ENCODE data around the gene PLCB4.

PLCB4 gene

DNA sequence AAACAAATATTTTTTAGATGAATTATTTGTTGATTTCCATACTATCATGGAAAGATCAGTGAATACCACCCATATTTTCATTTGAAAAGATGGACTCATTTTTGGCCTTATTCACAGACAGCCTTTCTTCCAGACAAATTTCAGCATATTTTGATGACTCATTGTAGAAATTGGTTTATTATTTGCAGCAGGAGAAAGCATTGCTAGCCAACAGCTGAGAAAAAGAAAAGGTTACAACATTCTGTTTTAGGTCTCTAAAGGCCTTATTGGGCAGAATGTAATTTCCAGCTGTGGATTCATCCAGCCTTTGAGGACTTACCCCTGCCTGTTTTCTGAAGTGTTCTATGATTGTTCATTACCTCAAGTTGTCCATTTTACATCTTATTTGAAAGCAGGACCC, 201.9 kb downstream of the PLCB4 start:
- no peak for DNase-seq (ENCODE audit: low read depth)

DNA sequence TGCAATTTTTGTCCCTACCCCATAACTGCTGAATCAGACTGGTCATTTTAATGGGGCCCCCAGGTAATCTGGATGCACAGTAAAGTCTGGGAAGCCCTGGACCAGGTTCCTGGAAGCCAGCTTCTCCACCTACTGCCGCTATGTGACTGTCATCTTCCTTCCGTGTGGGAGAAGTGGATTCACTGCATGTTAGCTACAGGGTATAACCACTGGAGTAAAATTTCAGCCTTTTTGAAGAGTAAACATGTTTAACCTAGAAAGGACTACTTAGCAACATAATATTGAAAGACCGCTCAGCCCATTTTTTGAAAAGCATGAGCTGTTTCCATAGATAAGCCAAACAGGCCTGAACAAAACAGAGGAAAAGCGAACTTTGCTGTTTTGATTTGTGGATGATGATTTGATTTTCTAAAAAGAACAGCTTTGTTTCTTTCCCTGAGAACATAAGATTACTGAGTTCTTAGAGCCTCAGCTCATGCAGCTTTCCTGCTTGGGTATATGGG, 208.1 kb downstream of the PLCB4 start:
- DNase-seq (ENCODE audit: low read depth): no peak

GRCh38 chr20:9279918-9280401, 211.1 kb downstream of the PLCB4 start:
- DNase-seq (ENCODE audit: low read depth): no peak

DNA sequence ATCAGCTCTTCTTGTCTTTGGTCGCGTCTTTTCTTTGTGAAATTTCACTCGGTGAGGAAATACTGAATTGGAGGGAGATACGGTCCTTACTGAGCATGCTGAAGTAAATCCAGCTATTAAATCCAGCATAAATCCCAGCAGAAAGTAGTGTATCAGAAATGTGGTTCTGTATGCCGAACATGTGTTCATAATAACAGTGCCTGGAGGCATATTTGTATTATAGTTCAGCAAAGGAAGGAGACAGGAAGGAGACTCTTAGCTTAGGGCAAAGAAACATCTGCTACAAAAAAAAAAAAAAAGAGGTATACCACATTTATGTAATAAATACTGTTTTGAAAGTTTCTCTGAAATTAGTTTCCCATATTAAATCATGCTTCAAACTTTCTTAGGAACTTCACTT, 211.8 kb downstream of the PLCB4 start:
- no peak for DNase-seq (ENCODE audit: low read depth)

- no peak for DNase-seq (ENCODE audit: low read depth)
These were observed 212.9 kb downstream of the PLCB4 start for GRCh38 chr20:9281803-9282202.

DNA sequence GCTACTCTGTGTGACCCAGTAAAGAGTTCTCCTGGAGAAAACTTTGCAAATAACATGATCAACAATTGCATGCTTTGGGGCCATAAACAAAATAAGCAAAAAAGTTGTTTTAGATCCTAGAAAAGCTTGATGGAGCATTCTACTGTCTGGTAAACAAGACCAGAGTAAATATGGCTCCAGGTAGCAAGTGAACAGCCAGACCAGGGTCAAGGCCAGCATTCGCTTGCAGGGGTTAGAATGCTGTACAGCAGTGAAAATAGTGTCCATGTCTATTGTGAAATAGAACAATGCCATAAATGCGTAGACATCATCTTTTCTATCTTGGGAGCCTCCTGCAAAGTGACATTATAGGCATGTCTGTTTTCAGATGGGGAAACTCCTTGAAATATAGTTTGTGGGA, 216.7 kb downstream of the PLCB4 start:
- no peak for DNase-seq (ENCODE audit: low read depth)

DNA sequence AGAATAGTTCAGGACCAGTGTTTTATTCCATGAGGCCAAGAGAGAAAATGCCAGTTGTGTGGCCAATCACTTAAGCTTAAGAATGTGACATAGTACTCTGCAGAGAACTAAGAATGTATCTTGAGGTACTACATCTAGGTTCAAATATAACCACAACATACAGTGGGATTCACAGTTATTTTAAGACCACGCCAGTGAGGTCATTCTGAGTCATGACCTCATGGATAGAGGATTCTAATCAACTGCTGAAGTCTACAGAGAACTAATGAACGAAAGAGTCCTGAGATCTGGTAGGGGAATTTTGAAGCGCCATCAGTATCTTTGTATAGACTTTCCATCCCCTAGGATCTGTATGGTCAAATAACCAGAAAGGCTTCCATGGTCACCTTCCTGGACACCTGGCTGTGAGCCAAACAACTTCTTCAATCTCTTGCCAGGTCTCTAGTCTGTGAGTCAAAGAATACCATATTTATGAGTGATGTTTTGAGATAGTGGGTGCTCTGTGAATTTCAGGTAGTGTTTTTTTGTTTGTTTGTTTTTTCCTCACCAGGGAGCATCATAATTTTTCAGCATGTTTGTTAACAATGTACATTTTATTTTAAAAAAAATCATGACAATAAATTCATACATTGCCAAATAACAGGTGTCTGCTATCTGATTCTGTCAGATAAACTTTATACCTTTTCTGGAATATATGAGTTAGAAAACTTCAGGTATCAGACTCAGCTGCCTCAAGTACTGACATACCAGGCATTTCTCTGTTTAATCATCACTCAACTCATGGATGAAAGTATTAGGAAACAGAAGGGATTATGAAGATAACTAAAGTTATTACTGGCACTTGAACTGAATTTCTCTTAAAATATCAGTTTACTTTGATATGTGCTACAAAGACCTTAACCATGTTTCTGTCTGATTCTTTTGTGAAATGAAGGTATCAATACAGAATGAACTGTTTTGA, 217.9 kb downstream of the PLCB4 start:
- no peak for DNase-seq (ENCODE audit: low read depth)

GRCh38 chr20:9287826-9288225, 218.9 kb downstream of the PLCB4 start:
- DNase-seq (ENCODE audit: low read depth): no peak

- DNase-seq (ENCODE audit: low read depth): no peak
These were observed 221.4 kb downstream of the PLCB4 start for GRCh38 chr20:9290331-9290730.

DNA sequence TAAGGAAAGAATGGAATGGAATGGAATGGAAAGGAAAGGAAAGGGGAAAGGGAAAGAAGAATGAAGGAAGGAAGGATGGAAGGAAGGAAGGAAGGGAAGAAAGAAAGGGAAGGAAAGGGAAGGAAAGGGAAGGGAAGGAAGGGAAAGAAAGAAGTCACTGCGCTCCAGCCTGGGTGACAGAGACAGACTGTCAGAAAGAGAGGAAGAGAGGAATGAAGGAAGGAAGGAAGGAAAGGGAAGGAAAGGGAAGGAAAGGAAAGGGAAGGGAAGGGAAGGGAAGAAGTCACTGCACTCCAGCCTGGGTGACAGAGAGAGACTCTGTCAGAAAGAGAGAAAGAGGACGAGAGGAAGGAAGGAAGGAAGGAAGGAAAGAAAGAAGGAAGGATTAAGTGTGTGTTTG, 224.3 kb downstream of the PLCB4 start:
- DNase-seq (ENCODE audit: low read depth): no peak

DNA sequence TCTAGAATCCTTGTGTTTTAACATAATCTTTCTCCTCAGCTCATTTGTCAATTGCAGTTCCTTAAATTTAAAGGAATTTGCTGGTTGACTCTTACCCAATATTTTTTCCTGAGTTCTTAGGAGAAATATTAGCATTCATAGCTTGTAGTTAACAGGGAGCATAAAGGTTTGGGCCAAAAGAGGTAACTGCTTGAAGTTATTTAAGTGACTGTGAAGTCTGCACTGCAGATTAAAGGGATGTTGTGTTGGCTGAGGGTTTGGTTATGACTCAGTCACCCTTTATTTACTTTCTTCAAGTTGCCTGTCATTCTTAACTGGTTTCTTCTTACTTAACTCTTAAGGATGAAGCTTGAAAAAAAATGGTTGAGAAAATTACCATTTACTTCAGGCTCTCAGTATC, 225.2 kb downstream of the PLCB4 start:
- no peak for DNase-seq (ENCODE audit: low read depth)

GRCh38 chr20:9298906-9299305, 230.0 kb downstream of the PLCB4 start:
- DNase-seq (ENCODE audit: low read depth): no peak

DNA sequence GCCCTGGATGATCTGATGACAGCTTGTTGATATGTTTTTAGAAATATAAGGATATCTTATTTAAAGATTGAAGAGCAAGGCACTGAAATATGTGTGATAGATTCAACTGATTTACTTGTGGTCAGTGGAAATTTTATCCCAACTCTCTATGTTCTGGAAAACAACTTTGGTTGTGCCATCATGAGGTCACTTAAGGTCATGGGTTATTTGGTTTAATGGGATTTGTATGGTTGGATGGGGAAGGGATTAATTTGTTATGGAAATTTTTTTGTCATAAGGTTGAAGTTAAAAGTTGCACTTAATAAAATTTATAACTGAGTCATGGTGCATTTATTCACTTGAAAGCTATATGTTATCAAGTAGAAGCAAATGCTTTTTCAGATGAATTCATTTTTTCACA, 231.2 kb downstream of the PLCB4 start:
- DNase-seq (ENCODE audit: low read depth): no peak

GRCh38 chr20:9300534-9300933, 231.6 kb downstream of the PLCB4 start:
- no peak for DNase-seq (ENCODE audit: low read depth)

GRCh38 chr20:9301129-9302090, 232.5 kb downstream of the PLCB4 start:
- no peak for DNase-seq (ENCODE audit: low read depth)

DNA sequence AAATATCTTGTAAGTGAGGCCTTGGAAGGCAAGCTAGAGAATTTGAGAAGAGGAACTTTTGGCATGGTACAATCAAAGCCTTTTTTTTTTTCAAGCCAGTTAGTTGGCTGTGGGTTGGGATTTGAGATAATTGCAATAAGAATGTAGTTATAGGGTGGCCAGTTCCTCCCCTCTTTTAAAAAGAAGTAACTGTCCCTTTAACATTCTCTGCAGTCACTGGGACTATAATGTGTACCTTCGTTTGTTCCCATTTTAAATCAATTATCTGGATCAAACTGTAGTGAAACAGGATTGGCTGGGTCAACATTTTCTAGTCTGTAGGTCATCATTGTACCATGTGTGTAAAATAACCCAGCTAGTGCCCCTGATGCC, 233.2 kb downstream of the PLCB4 start:
- no peak for DNase-seq (ENCODE audit: low read depth)

DNA sequence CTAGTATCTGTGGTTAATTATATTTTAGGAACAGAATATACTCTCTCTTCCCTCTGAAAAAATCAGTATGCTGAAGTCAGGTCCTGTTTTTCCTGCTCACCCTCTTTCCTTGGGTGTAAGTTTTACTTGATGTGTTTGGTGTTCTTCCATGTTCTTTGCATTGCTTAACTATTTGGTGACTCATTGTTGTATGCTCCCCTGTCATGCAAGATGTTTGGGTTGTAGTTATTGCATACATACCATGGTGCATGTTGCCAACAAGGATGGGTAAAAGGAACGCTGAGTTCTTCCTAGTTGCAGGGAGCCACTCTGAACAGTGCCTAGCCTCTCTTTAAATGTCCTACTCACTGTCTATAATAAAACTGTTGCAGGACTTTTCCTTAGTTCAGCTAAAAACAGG, 237.6 kb downstream of the PLCB4 start:
- no peak for DNase-seq (ENCODE audit: low read depth)

DNA sequence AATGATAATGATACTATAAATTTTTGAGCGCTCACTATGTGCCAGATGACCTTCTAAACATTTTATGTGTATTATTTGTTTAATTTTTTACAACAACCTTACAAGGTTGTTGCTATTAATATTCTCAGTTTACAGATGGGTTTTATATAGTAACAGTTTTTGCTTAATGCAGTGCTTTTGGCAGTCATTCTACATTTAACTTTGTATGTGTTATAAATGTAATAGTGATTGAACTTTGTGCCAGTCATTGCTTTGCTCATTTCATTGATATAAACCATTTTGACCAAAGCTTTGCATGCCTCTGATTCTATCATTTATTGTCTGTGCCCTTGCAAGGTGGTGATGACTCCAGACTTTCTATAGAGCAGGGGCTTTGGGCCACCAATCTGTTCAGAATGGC, 239.2 kb downstream of the PLCB4 start:
- no peak for DNase-seq (ENCODE audit: low read depth)

DNA sequence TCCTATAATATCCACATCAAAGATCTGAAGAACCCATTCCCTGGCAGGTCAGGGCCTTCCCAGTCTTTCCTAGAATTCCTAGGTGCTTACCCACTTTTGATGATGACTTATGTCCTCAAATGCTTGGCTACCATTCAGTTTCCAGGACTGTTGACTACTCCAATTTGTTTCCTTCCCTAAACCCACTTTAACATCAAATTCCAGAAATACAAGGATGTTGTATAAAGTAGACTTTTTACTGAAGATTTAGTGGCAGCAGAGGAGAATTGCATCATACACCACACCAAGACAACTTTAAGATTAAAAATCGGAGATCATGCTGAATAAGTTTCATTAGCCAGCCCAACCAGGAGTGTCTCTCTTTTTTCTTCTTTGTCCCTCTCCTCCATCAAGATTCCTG, 242.2 kb downstream of the PLCB4 start:
- DNase-seq (ENCODE audit: low read depth): no peak

GRCh38 chr20:9319687-9320384, 250.9 kb downstream of the PLCB4 start:
- DNase-seq (ENCODE audit: low read depth): no peak

GRCh38 chr20:9321007-9321406, 252.1 kb downstream of the PLCB4 start:
- no peak for DNase-seq (ENCODE audit: low read depth)

GRCh38 chr20:9322661-9323060, 253.8 kb downstream of the PLCB4 start:
- DNase-seq (ENCODE audit: low read depth): no peak

Data from T follicular helper cell (primary cell).